Upper lobe of left lung (tissue), 6 donors: ENCODE measurements around the gene HEXIM2. TPM values are rescaled to one million over a fixed set of nuclear protein-coding genes. Genes with fewer than 3 reads are reported as not detected.

Experiments
- ATAC-seq, 2 donors: fragments of 200-7000 bp; cut with Tn5 transposase; one replicate each; pipeline ENCODE4 v1.9.1; 2022; ENCODE audit warnings: mild to moderate bottlenecking in 2 of 2, moderate library complexity in 2 of 2; ENCODE audit not compliant: low FRiP score in 2 of 2
- DNase-seq, 2 donors: peaks; one replicate each; pipeline ENCODE4 v3.0.0-alpha.2; 2019 to 2020
- H3K27ac ChIP-seq, 4 donors: fragments of 200-600 bp; sonication (generic); one replicate each; pipeline ENCODE4 v1.5.1; 2016 to 2019
- H3K27me3 ChIP-seq, 4 donors: fragments of 200-600 bp; sonication (generic); one replicate each; pipeline ENCODE4 v1.5.1; 2017 to 2019
- H3K36me3 ChIP-seq, 4 donors: fragments of 200-600 bp; sonication (generic); one replicate each; pipeline ENCODE4 v1.5.1; 2016 to 2019
- H3K4me1 ChIP-seq, 4 donors: fragments of 200-600 bp; sonication (generic); one replicate each; pipeline ENCODE4 v1.5.1; 2018 to 2019
- H3K4me3 ChIP-seq, 4 donors: fragments of 200-600 bp; sonication (generic); one replicate each; pipeline ENCODE4 v1.5.1; 2017 to 2019; ENCODE audit warnings: mild to moderate bottlenecking in 2 of 4, moderate library complexity in 1 of 4
- H3K9me3 ChIP-seq, 4 donors: fragments of 200-600 bp; sonication (generic); one replicate each; pipeline ENCODE4 v1.5.1; 2018 to 2019
- CTCF ChIP-seq, 6 experiments: fragments of 450-650 bp in 4 of 6; fragments of 200-600 bp in 2 of 6; sonication (generic) in 2 of 6; IDR thresholded peaks; one replicate each; pipeline ENCODE4 v1.5.1; 2016 to 2019; ENCODE audit warnings: antibody characterized with exemption in 6 of 6
- EP300 ChIP-seq, 4 donors: sonication (generic); formaldehyde crosslinking; IDR thresholded peaks; one replicate each; pipeline ENCODE4 v1.5.1; 2017; ENCODE audit warnings: antibody characterized with exemption in 4 of 4, control low read depth in 2 of 4
- POLR2A ChIP-seq, 4 donors: fragments of 450-650 bp; IDR thresholded peaks; one replicate each; pipeline ENCODE4 v1.5.1; 2016 to 2017; ENCODE audit warnings: antibody characterized with exemption in 4 of 4, mild to moderate bottlenecking in 2 of 4
- POLR2AphosphoS5 ChIP-seq, 2 donors: sonication (generic); formaldehyde crosslinking; IDR thresholded peaks; one replicate each; pipeline ENCODE4 v1.5.1; 2017; ENCODE audit warnings: antibody characterized with exemption in 2 of 2
- WGBS, 2 donors: methylation state at CpG; one replicate each; pipeline ENCODE4 v1.1.5; 2017 to 2018; 5-methylcytosine and 5-hydroxymethylcytosine counted together
- total RNA-seq, 6 donors: library from RNA; depleted of rRNA in 4 of 6; stranded (reverse); fragments of >200 nt in 4 of 6; gene quantifications; one replicate each; pipeline versions ENCODE4 v1.1.0 to v1.2.1, GENCODE V29; 2016 to 2021
- donor health status: DM: no; HTN: no; CAD: no; lungs with moderate emphysema.
- donor health status: DM: no; HTN: yes; CAD: no; lungs with severe emphysema.

The HEXIM2 gene
- total RNA-seq, 6 donors from 2014 or later, result 4.1 to 14.7 (median 9.3) TPM

GRCh38 chr17:45195424-45195823 is 33.7 kb downstream of the HEXIM2 start:
- Histone ChIP-seq H3K4me1 (peaks cover 8 to 12% (median 11%) of the 10 kb centered on the region in 4 donors), H3K36me3 (no peaks in the 10 kb centered on the region), H3K9me3 (no peaks in the 10 kb centered on the region), H3K4me3 (no peak overlapping the region), H3K27me3 (no peaks in the 10 kb centered on the region), H3K27ac (no peak overlapping the region)
- ATAC-seq (no peak), DNase-seq (no peak)
- TF ChIP-seq POLR2A (IDR thresholded peaks at IDR 0.05) (no peak), CTCF (IDR thresholded peaks at IDR 0.05) (no peak), EP300 (IDR thresholded peaks at IDR 0.05) (no peak), POLR2AphosphoS5 (IDR thresholded peaks at IDR 0.05) (no peak)

GRCh38 chr17:45197108-45197507 is 35.4 kb downstream of the HEXIM2 start:
- ATAC-seq, result no peak
- peaks cover 8 to 16% (median 11%) of the 10 kb centered on the region in 4 donors for H3K4me1 ChIP-seq
- WGBS, 2 donors, result 72 to 80% methylated on average over 5 to 6 of the region's 6 CpGs
- no peaks in the 10 kb centered on the region for H3K36me3 ChIP-seq
- TF ChIP-seq EP300 (IDR thresholded peaks at IDR 0.05) (no peak), CTCF (IDR thresholded peaks at IDR 0.05) (no peak), POLR2A (IDR thresholded peaks at IDR 0.05) (no peak), POLR2AphosphoS5 (IDR thresholded peaks at IDR 0.05) (no peak)
- no peaks in the 10 kb centered on the region for H3K27me3 ChIP-seq
- no peak for DNase-seq
- H3K4me3 ChIP-seq, result no peak overlapping the region
- peak overlapping the region in 1 of 4 donors; percentile 65 for H3K27ac ChIP-seq
- H3K9me3 ChIP-seq, result no peaks in the 10 kb centered on the region

GRCh38 chr17:45197555-45198334 is 36.1 kb downstream of the HEXIM2 start:
- H3K36me3 ChIP-seq, result no peaks in the 10 kb centered on the region
- WGBS, 2 donors, result 1 to 6% methylated on average over 9 of the region's 16 CpGs
- H3K9me3 ChIP-seq, result no peaks in the 10 kb centered on the region
- TF ChIP-seq POLR2AphosphoS5 (IDR thresholded peaks at IDR 0.05), result peak; percentile 53 to 61
- peak; percentile 99 to 100 (median 99) for TF ChIP-seq CTCF (IDR thresholded peaks at IDR 0.05)
- TF ChIP-seq POLR2A (IDR thresholded peaks at IDR 0.05), result no peak
- H3K4me1 ChIP-seq, result peaks cover 8 to 16% (median 11%) of the 10 kb centered on the region in 4 donors
- DNase-seq (peak; percentile 96 to 99), ATAC-seq (peak; percentile 97 to 98)
- peak overlapping the region in 3 of 4 donors; percentile 37 to 65 (median 38) for H3K27ac ChIP-seq
- no peak overlapping the region for H3K4me3 ChIP-seq
- no peaks in the 10 kb centered on the region for H3K27me3 ChIP-seq

- no peak overlapping the region for H3K4me3 ChIP-seq
- peaks cover 8 to 16% (median 11%) of the 10 kb centered on the region in 4 donors for H3K4me1 ChIP-seq
- no peak overlapping the region for H3K27ac ChIP-seq
- TF ChIP-seq CTCF (IDR thresholded peaks at IDR 0.05), result peak in 1 of 6 experiments; percentile 6
- TF ChIP-seq POLR2A (IDR thresholded peaks at IDR 0.05), result no peak
- H3K27me3 ChIP-seq, result no peaks in the 10 kb centered on the region
- H3K36me3 ChIP-seq, result no peaks in the 10 kb centered on the region
- peak in 1 of 2 donors; percentile 38 for DNase-seq
- no peaks in the 10 kb centered on the region for H3K9me3 ChIP-seq
- peak in 1 of 2 donors; percentile 74 for ATAC-seq
- 62 to 64% methylated on average over 9 of the region's 9 CpGs for WGBS, 2 donors
These were observed 39.0 kb downstream of the HEXIM2 start for GRCh38 chr17:45200701-45201100.

GRCh38 chr17:45201457-45201856 is 39.8 kb downstream of the HEXIM2 start:
- H3K4me3 ChIP-seq, result no peak overlapping the region
- H3K27ac ChIP-seq, result no peak overlapping the region
- no peaks in the 10 kb centered on the region for H3K27me3 ChIP-seq

More at GRCh38 chr17:45201457-45201856, 39.8 kb downstream of the HEXIM2 start:
- TF ChIP-seq POLR2AphosphoS5 (IDR thresholded peaks at IDR 0.05) (no peak), POLR2A (IDR thresholded peaks at IDR 0.05) (no peak), CTCF (IDR thresholded peaks at IDR 0.05) (no peak), EP300 (IDR thresholded peaks at IDR 0.05) (no peak)
- ATAC-seq (no peak), DNase-seq (no peak)
- Histone ChIP-seq H3K4me1 (peaks cover 8 to 16% (median 11%) of the 10 kb centered on the region in 4 donors), H3K36me3 (no peaks in the 10 kb centered on the region), H3K9me3 (no peaks in the 10 kb centered on the region)
- WGBS, 2 donors, result 90 to 95% methylated on average over 4 of the region's 4 CpGs
